Hepatocyte (in vitro differentiated cells): ENCODE data around the gene MRFAP1L1.

Experiments
- EZH2 ChIP-seq: fragments of 200-600 bp; sonication (generic); IDR thresholded peaks from 2 replicates; pipeline ENCODE4 v1.6.1; 2016; ENCODE audit warnings: antibody characterized with exemption, mild to moderate bottlenecking, borderline replicate concordance
- TF ChIP-seq, protein P1 (sequence below): fragments of 200-600 bp; sonication (generic); IDR thresholded peaks from 2 replicates; pipeline ENCODE4 v1.5.1; 2016; ENCODE audit warnings: antibody characterized with exemption, mild to moderate bottlenecking; ENCODE audit not compliant: poor library complexity

DNA sequence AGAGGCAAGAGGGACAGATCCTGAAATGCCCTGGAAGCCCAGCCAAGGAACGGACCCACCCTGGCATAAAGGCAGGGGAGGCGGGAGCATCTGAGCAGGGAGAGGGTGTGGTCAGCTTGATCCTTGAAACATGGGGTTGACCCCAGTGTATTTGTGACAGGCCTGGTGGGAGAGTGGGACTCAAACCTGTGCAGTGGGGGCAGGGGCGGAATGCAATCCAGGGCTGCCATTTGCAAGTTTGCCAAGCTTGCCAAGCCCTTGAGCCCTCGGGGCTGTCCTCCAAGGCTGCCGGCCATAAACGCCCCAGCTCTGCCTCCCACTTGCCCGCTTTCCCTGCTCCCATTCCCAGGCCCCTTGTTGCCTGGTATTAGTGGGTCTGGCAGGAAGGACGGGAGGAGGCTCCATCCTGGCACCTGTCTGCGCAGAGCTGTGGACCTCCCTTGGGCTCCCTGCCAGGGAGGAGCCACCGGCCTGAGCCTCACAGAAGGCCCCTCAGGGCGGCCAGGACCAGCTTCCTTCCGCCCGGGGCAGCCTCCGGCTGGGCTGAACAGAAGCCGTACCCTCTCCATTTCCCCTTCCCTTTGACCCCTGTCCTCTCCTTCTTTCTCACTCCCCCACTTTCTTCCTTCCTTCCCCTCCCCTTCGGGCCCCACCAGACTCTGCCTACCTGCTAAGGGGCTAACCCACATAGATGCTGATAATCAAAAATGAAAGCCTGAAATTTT, 15.3 kb downstream of the MRFAP1L1 start:
- TF ChIP-seq, protein P1, sequence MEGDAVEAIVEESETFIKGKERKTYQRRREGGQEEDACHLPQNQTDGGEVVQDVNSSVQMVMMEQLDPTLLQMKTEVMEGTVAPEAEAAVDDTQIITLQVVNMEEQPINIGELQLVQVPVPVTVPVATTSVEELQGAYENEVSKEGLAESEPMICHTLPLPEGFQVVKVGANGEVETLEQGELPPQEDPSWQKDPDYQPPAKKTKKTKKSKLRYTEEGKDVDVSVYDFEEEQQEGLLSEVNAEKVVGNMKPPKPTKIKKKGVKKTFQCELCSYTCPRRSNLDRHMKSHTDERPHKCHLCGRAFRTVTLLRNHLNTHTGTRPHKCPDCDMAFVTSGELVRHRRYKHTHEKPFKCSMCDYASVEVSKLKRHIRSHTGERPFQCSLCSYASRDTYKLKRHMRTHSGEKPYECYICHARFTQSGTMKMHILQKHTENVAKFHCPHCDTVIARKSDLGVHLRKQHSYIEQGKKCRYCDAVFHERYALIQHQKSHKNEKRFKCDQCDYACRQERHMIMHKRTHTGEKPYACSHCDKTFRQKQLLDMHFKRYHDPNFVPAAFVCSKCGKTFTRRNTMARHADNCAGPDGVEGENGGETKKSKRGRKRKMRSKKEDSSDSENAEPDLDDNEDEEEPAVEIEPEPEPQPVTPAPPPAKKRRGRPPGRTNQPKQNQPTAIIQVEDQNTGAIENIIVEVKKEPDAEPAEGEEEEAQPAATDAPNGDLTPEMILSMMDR: no peak
- no peak for TF ChIP-seq EZH2
